ENCODE results near the gene CADPS. TPM values are rescaled to one million over a fixed set of nuclear protein-coding genes. Genes with fewer than 3 reads are reported as not detected.

Gene CADPS
- total RNA-seq, 2 donors from 2014 or later: not detected

GRCh38 chr3:62686503-62687294, 188.5 kb downstream of the CADPS start:
- no peaks in the 10 kb centered on the region for H3K4me1 Mint-ChIP-seq
- H3K9me3 Mint-ChIP-seq: no peaks in the 10 kb centered on the region
- H3K27ac Mint-ChIP-seq: no peak overlapping the region
- no peaks in the 10 kb centered on the region for H3K36me3 Mint-ChIP-seq (ENCODE audit: low read depth)
- ATAC-seq (replicated peaks): no peak
- H3K27me3 Mint-ChIP-seq: no peaks in the 10 kb centered on the region
- no peak overlapping the region for H3K4me3 Mint-ChIP-seq

GRCh38 chr3:62682826-62683225, 192.4 kb downstream of the CADPS start:
- Mint-ChIP-seq H3K27ac (no peak overlapping the region), H3K9me3 (peaks cover 4% of the 10 kb centered on the region), H3K4me1 (no peaks in the 10 kb centered on the region), H3K36me3 (ENCODE audit: low read depth) (no peaks in the 10 kb centered on the region), H3K27me3 (peaks cover 4% of the 10 kb centered on the region), H3K4me3 (no peak overlapping the region)
- ATAC-seq (replicated peaks): no peak

GRCh38 chr3:62679988-62680387, 195.2 kb downstream of the CADPS start:
- no peak overlapping the region for H3K4me3 Mint-ChIP-seq
- H3K27ac Mint-ChIP-seq: no peak overlapping the region
- no peak for ATAC-seq (replicated peaks)
- peaks cover 4% of the 10 kb centered on the region for H3K9me3 Mint-ChIP-seq
- H3K27me3 Mint-ChIP-seq: peaks cover 8% of the 10 kb centered on the region
- no peaks in the 10 kb centered on the region for H3K36me3 Mint-ChIP-seq (ENCODE audit: low read depth)
- H3K4me1 Mint-ChIP-seq: no peaks in the 10 kb centered on the region

- no peak overlapping the region for H3K27ac Mint-ChIP-seq
- no peak overlapping the region for H3K4me3 Mint-ChIP-seq
- H3K4me1 Mint-ChIP-seq: no peaks in the 10 kb centered on the region
- peaks cover 13% of the 10 kb centered on the region for H3K27me3 Mint-ChIP-seq
- peaks cover 4% of the 10 kb centered on the region for H3K9me3 Mint-ChIP-seq
- no peaks in the 10 kb centered on the region for H3K36me3 Mint-ChIP-seq (ENCODE audit: low read depth)
- ATAC-seq (replicated peaks): no peak
These were observed 196.4 kb downstream of the CADPS start for GRCh38 chr3:62678841-62679240.

- no peak for ATAC-seq (replicated peaks)
- H3K4me1 Mint-ChIP-seq: no peaks in the 10 kb centered on the region
- H3K27me3 Mint-ChIP-seq: peaks cover 13% of the 10 kb centered on the region
- no peak overlapping the region for H3K27ac Mint-ChIP-seq
- H3K4me3 Mint-ChIP-seq: no peak overlapping the region
- H3K9me3 Mint-ChIP-seq: peaks cover 4% of the 10 kb centered on the region
- H3K36me3 Mint-ChIP-seq (ENCODE audit: low read depth): no peaks in the 10 kb centered on the region
These were observed 197.3 kb downstream of the CADPS start for GRCh38 chr3:62677926-62678325.

- Mint-ChIP-seq H3K36me3 (ENCODE audit: low read depth) (no peaks in the 10 kb centered on the region), H3K9me3 (peaks cover 4% of the 10 kb centered on the region), H3K27ac (no peak overlapping the region), H3K4me1 (no peaks in the 10 kb centered on the region), H3K4me3 (no peak overlapping the region), H3K27me3 (peaks cover 13% of the 10 kb centered on the region)
- ATAC-seq (replicated peaks): no peak
These were observed 198.4 kb downstream of the CADPS start for GRCh38 chr3:62676689-62677271.

GRCh38 chr3:62675492-62675891, 199.7 kb downstream of the CADPS start:
- H3K9me3 Mint-ChIP-seq: no peaks in the 10 kb centered on the region
- no peaks in the 10 kb centered on the region for H3K4me1 Mint-ChIP-seq
- H3K36me3 Mint-ChIP-seq (ENCODE audit: low read depth): no peaks in the 10 kb centered on the region
- H3K27me3 Mint-ChIP-seq: peaks cover 12% of the 10 kb centered on the region
- H3K4me3 Mint-ChIP-seq: no peak overlapping the region
- no peak overlapping the region for H3K27ac Mint-ChIP-seq
- no peak for ATAC-seq (replicated peaks)

- Mint-ChIP-seq H3K27ac (no peak overlapping the region), H3K9me3 (no peaks in the 10 kb centered on the region), H3K4me1 (no peaks in the 10 kb centered on the region), H3K27me3 (peaks cover 9% of the 10 kb centered on the region), H3K36me3 (ENCODE audit: low read depth) (no peaks in the 10 kb centered on the region), H3K4me3 (no peak overlapping the region)
- no peak for ATAC-seq (replicated peaks)
These were observed 202.3 kb downstream of the CADPS start for GRCh38 chr3:62672988-62673313.

GRCh38 chr3:62672270-62672987, 202.8 kb downstream of the CADPS start:
- no peaks in the 10 kb centered on the region for H3K4me1 Mint-ChIP-seq
- H3K27ac Mint-ChIP-seq: no peak overlapping the region
- no peak for ATAC-seq (replicated peaks)
- H3K27me3 Mint-ChIP-seq: peaks cover 9% of the 10 kb centered on the region
- H3K9me3 Mint-ChIP-seq: no peaks in the 10 kb centered on the region
- no peak overlapping the region for H3K4me3 Mint-ChIP-seq
- no peaks in the 10 kb centered on the region for H3K36me3 Mint-ChIP-seq (ENCODE audit: low read depth)

GRCh38 chr3:62670351-62670750, 204.9 kb downstream of the CADPS start:
- Mint-ChIP-seq H3K4me3 (no peak overlapping the region), H3K27ac (no peak overlapping the region), H3K36me3 (ENCODE audit: low read depth) (no peaks in the 10 kb centered on the region), H3K27me3 (peaks cover 4% of the 10 kb centered on the region), H3K4me1 (no peaks in the 10 kb centered on the region), H3K9me3 (no peaks in the 10 kb centered on the region)
- ATAC-seq (replicated peaks): no peak

- H3K27me3 Mint-ChIP-seq: no peaks in the 10 kb centered on the region
- H3K36me3 Mint-ChIP-seq (ENCODE audit: low read depth): no peaks in the 10 kb centered on the region
- H3K4me1 Mint-ChIP-seq: no peaks in the 10 kb centered on the region
- no peak for ATAC-seq (replicated peaks)
- no peaks in the 10 kb centered on the region for H3K9me3 Mint-ChIP-seq
- no peak overlapping the region for H3K27ac Mint-ChIP-seq
- H3K4me3 Mint-ChIP-seq: no peak overlapping the region
These were observed 206.1 kb downstream of the CADPS start for GRCh38 chr3:62669161-62669560.

GRCh38 chr3:62667714-62668113, 207.5 kb downstream of the CADPS start:
- ATAC-seq (replicated peaks): no peak
- H3K4me3 Mint-ChIP-seq: no peak overlapping the region
- no peak overlapping the region for H3K27ac Mint-ChIP-seq
- no peaks in the 10 kb centered on the region for H3K27me3 Mint-ChIP-seq
- H3K9me3 Mint-ChIP-seq: no peaks in the 10 kb centered on the region
- H3K4me1 Mint-ChIP-seq: no peaks in the 10 kb centered on the region
- H3K36me3 Mint-ChIP-seq (ENCODE audit: low read depth): no peaks in the 10 kb centered on the region

- Mint-ChIP-seq H3K4me3 (no peak overlapping the region), H3K36me3 (ENCODE audit: low read depth) (no peaks in the 10 kb centered on the region), H3K4me1 (no peaks in the 10 kb centered on the region), H3K9me3 (peaks cover 3% of the 10 kb centered on the region), H3K27ac (no peak overlapping the region), H3K27me3 (peaks cover 3% of the 10 kb centered on the region)
- ATAC-seq (replicated peaks): no peak
These were observed 209.4 kb downstream of the CADPS start for GRCh38 chr3:62665627-62666437.

GRCh38 chr3:62662677-62663076, 212.5 kb downstream of the CADPS start:
- Mint-ChIP-seq H3K27me3 (peaks cover 8% of the 10 kb centered on the region), H3K9me3 (peaks cover 3% of the 10 kb centered on the region), H3K4me3 (no peak overlapping the region), H3K36me3 (ENCODE audit: low read depth) (no peaks in the 10 kb centered on the region), H3K27ac (no peak overlapping the region), H3K4me1 (no peaks in the 10 kb centered on the region)
- no peak for ATAC-seq (replicated peaks)
